Measurements from ENCODE around the gene F8.
A peak's percentile ranks its signal among the peaks of the same experiment; 100 is the strongest.

The F8 gene

GRCh38 chrX:155022585-155022984, at the start of gene F8:
TSS of gene F8 (minus strand) at chrX:155022723. CDS start at chrX:155022552, 171 bp downstream.
- DNase-seq (ENCODE audit: low read depth in 4 of 4, low spot score in 1 of 4), result no peak

GRCh38 chrX:155071694-155072280, 49.3 kb upstream of the F8 start:
- DNase-seq (ENCODE audit: low read depth in 4 of 4, low spot score in 1 of 4), result no peak

GRCh38 chrX:155070975-155071693, 48.6 kb upstream of the F8 start, which contains the start of the genes BRCC3, CMC4 and MTCP1:
TSS of gene BRCC3 (plus strand) at chrX:155071508. CDS start at chrX:155071528, 20 bp downstream.
TSS of gene CMC4 (minus strand) at chrX:155071136. CDS start at chrX:155064023, 7,113 bp downstream.
TSS of gene MTCP1 (minus strand) at chrX:155071136. CDS start at chrX:155066010, 5,126 bp downstream.
- peak; percentile 42 to 68 (median 61) for DNase-seq (ENCODE audit: low read depth in 4 of 4, low spot score in 1 of 4)

- DNase-seq (ENCODE audit: low read depth in 4 of 4, low spot score in 1 of 4), result no peak
These were observed 48.1 kb upstream of the F8 start for GRCh38 chrX:155070663-155070974.

GRCh38 chrX:155070038-155070437, 47.5 kb upstream of the F8 start:
- DNase-seq (ENCODE audit: low read depth in 4 of 4, low spot score in 1 of 4), result no peak

- no peak for DNase-seq (ENCODE audit: low read depth in 4 of 4, low spot score in 1 of 4)
These were observed 46.9 kb upstream of the F8 start for GRCh38 chrX:155069414-155069813.

GRCh38 chrX:155068165-155068564, 45.6 kb upstream of the F8 start:
- DNase-seq (ENCODE audit: low read depth in 4 of 4, low spot score in 1 of 4), result no peak

GRCh38 chrX:155065035-155065734, 42.7 kb upstream of the F8 start:
- DNase-seq (ENCODE audit: low read depth in 4 of 4, low spot score in 1 of 4), result no peak

GRCh38 chrX:155061760-155062159, 39.2 kb upstream of the F8 start:
- no peak for DNase-seq (ENCODE audit: low read depth in 4 of 4, low spot score in 1 of 4)

GRCh38 chrX:155056877-155057792, 34.6 kb upstream of the F8 start:
- DNase-seq (ENCODE audit: low read depth in 4 of 4, low spot score in 1 of 4), result peak in 3 of 4 experiments; percentile 10 to 21 (median 10)

GRCh38 chrX:155056471-155056870, 33.9 kb upstream of the F8 start:
- no peak for DNase-seq (ENCODE audit: low read depth in 4 of 4, low spot score in 1 of 4)

GRCh38 chrX:155055494-155055893, 33.0 kb upstream of the F8 start:
- no peak for DNase-seq (ENCODE audit: low read depth in 4 of 4, low spot score in 1 of 4)

GRCh38 chrX:155054255-155054654, 31.7 kb upstream of the F8 start:
- DNase-seq (ENCODE audit: low read depth in 4 of 4, low spot score in 1 of 4), result no peak

GRCh38 chrX:155053656-155054055, 31.1 kb upstream of the F8 start:
- DNase-seq (ENCODE audit: low read depth in 4 of 4, low spot score in 1 of 4), result no peak

GRCh38 chrX:155052738-155053498, 30.4 kb upstream of the F8 start:
- no peak for DNase-seq (ENCODE audit: low read depth in 4 of 4, low spot score in 1 of 4)

GRCh38 chrX:155048977-155049619, 26.6 kb upstream of the F8 start:
- DNase-seq (ENCODE audit: low read depth in 4 of 4, low spot score in 1 of 4), result no peak

- no peak for DNase-seq (ENCODE audit: low read depth in 4 of 4, low spot score in 1 of 4)
These were observed 24.4 kb upstream of the F8 start for GRCh38 chrX:155046811-155047528.

- no peak for DNase-seq (ENCODE audit: low read depth in 4 of 4, low spot score in 1 of 4)
These were observed 23.7 kb upstream of the F8 start for GRCh38 chrX:155046129-155046810.

GRCh38 chrX:155035688-155036087, 13.2 kb upstream of the F8 start:
- no peak for DNase-seq (ENCODE audit: low read depth in 4 of 4, low spot score in 1 of 4)

Data from stimulated activated CD4-positive, alpha-beta T cell treated with anti-CD3 and anti-CD28 coated beads, Interleukin-1b, Interleukin-23, amount 100 ng/mL, for 24 hours (primary cell).